Measurements from ENCODE around the gene PRKN.

PRKN gene

DNA sequence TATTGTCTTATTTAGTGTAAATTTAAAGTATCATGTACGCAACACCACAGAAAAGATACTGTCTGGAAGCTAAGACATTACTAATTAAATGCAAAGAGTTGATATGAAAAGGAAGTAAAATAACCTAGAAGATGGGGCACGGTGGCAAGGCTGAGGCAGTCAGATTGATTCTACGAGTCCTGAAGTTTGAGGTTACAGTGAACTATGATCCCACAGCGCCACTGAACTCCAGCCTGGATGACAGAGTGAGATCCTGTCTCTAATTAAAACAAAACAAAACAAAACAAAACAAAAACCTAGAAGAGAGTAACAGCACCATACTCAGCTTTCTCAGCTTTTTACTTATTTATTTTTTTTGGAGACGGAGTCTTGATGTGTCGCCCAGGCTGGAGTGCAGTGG is 199.0 kb downstream of the PRKN start:
- DNase-seq, result no peak

DNA sequence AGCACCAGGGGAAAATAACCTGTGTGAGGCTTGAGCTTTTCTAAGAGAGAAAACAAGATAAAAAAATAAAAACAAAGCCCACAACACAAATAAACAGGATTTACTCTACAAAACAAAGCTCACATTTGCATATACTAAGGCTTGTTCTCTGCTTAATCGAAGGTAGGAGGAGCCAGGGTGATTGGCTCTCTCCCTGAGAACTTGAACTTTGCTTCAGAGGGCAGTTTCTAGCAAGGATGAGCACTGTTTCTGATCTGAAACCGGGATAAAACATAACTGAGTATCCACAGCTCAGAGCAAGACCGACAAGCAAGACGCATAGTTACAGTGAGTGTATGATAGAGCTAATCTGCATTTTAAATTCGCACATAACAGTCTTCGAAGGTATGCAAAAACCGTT is 200.6 kb downstream of the PRKN start:
- DNase-seq, result no peak

DNA sequence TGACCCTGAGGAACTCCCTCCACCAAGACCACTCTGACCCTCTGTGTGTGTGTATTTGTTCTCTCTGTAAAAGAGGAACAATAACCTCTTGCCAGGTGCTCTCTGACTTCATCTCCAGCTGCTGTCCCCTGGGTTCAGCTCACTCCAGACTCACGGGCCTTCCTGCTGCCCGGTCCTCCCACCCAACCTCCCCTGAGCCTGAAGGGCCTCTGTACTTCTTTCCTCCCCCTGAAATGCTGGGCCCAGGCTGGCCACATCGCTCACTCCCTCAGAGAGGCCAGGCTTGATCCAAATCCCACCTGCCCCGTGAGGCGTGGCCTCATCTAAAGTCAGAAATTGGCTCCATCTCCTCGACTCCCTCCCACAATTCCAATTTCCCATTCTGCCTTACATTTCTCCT is 202.4 kb downstream of the PRKN start:
- DNase-seq, result no peak

DNA sequence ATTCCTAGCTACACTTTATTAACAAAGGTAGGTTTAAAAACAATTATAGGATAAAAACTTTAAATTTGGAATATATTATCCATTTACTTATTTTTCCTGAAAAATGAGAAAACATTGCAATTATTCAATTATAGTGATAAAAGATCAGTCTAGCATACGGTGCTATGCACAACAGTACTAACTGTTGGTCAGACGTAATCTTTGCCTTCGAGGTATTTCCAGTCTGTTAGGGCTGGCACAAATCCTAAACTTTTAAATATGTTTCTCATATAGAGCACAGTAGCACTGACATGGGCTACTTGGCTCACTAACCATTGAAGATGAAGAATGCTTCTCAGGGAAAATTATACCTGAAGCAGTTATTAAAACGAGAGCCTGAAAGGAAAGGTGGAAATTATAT is 214.8 kb downstream of the PRKN start:
- DNase-seq, result no peak

DNA sequence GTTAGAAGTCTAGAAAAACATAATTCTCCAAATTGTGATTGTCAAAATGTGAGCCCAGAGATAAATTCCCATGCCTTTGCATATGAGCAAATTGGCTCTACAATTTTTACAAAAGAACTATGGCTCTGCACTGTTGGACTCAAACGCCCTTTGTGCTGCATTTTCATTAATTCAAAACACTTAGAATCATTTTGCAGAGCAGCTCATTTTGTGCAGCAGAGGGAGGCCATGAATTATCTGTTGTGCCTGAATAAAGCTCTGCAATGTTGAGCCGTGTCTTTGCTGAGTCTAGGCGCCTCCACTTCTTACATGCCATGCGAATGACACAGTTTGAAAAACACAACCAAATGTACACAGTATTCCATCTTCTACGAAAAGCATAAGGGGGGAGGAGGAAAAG is 230.2 kb downstream of the PRKN start:
- DNase-seq, result no peak

DNA sequence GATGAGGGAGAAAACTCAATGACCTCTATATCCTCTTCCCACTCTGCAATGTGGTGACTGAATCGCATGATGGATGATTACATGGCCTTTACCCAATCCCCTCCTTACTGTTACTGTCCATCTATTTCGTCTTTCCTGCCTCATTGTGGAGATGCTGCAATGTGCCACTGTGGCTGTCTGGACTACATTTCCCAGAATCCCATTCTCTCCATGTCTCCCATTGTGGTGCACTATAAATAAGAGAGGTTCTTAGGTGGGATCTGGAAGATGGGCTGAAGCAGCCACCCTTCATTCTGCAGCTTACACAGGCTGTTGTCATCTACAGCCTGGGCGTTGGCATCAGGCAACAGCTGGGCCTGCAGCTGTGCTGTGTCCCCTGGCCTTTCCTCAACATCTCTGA is 233.6 kb downstream of the PRKN start:
- no peak for DNase-seq

DNA sequence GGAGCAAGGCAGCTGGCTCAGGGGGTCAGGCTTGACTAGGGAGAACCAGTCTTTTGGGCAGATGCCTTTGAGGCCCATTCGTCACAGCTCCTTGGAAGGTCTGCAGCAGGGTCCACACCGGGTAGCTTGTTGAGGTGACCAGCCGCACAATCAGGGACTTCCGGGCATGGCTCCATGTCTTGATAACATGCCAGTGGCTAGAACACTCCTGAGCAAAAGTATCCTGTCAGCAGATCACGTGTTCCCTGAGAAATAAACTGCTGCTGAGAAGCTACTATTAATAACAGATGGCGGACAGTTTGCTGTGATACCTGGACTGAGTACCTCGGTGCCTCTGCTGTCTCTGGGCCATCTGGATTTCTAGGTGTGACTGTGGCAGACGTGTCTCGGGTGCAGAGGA is 235.9 kb downstream of the PRKN start:
- no peak for DNase-seq

DNA sequence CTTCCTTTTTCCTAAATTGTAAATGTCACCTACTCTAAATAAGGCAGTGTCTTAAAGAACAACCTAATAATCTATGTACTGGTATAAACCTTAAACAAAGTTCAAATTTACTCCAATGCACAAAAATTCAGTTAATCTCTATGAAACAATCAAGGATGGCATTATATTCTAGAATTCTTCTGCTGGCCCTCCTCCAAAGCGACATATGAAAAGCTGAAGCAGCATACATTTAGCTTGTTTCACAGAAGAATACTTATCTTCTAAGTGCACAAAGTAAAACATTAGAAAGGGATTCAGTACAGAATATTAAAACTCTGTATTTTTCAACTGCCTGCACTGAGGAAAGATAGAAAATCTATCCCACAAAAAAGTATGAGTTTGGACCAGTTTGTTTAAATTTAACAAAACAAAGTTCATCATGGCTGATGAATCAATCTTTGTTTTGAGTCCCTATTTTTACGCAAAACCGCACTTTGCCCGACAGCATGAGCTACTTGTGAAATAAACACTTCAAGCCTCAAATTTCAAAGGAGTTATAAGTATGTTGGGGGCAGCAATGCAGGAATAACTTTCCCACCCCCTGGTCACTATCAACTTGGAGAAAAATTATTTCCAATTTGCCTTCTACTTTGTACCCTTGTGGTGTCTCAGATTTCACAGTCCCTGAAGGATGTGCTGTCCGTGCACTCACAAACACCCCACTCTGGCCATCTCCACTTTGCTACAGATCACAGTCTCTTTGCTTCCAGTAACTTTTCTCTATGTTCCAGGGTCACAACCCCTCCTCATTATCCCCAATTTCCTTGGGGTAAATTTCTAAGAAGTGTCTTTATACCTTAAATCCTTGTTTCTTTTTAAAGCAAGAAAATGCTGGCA is 238.2 kb downstream of the PRKN start:
- DNase-seq, result no peak

DNA sequence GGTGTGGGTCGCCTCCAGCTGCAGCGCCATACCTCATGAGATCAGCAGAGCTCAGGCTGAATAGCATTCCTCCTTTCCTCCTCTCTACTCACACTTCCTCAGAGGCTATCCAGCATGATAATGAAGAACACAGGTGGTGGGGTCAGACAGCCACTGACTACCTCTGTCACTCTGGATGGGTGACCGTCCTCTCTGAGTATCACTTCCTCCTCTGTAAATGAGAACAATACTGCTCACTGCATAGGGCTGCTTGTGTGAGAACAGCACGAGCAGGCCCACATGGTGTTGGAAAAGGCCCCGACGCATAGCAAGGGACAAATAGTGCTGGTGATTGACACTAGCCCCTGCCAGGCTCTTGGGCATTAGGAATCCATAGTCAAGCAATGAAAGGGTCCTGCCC is 239.1 kb downstream of the PRKN start:
- no peak for DNase-seq

DNA sequence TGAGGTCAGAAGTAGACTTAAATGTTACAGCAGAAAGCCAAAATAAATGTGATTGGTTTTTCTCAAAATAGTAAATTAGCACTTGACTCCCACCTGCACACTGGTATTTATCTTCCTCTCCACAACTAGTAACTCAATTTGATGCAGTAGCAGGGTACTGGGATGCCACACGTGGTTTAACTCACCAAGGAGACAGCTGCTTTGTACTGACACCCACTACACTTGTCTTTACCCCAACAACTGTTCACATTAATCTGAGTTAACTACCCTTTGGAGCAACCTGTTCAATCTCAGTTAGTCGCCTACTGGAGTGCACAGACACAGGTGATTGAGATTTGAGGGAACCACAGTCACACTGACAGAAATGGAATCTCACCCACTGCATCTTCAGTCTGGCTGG is 242.1 kb downstream of the PRKN start:
- DNase-seq, result no peak

DNA sequence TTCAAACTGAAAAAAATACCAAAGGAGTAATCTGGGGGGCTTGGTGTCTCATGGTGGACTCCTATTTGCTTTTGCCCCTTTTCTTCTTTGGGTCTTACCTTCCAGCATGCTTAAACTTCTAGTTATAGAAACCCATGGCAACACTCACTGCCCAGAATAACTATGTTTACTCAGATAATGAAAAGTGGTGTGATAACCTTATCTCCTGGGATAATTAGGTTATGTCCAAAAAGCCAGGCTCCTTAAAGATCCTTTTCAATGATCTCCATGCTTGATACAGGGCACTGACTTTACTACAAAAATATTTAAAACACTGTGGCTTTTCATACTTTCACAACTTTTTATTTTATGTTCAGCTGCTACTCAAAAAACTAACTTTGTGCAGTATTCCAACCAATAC is 245.6 kb downstream of the PRKN start:
- DNase-seq, result no peak

DNA sequence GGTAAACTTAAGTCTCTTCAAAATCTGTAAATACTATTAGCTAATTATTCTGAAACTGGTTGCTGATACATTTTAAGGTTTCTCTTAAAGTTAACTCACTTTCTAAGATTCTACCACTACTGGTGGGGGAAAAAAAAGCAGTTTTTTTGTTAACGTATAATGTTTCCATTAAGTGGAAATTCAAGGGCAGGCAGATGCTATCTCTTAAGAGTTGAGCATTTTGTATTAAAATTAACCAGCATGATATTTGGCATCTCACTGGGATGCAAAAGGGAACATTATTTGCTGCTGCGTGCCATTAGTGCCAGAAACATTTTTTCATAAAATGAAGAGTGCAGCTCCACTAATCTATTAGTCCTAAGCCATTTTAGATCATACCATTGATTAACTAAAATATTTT is 246.2 kb downstream of the PRKN start:
- DNase-seq, result no peak

DNA sequence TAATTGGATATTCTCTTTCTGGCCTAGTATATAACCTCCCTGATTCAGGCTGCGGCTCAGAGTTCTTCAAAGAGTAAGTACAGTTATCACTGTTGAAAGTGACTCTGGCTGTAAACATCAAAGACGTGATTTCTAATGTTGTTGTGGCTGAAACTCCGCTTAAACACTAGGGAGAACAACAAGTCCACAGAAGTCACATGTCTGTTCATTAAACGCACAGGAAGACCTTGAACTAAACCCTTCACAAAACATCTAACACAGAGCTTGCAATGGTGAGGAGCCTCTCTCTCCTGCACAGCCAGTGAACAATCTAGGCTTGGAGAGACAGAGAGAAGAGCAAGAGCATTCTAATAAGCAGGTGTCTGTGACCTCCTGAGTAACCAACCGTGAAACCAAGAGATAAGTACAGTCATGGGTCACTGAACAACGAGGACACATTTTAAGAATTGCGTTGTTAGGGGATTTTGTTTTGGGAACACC is 249.3 kb downstream of the PRKN start:
- DNase-seq, result no peak

DNA sequence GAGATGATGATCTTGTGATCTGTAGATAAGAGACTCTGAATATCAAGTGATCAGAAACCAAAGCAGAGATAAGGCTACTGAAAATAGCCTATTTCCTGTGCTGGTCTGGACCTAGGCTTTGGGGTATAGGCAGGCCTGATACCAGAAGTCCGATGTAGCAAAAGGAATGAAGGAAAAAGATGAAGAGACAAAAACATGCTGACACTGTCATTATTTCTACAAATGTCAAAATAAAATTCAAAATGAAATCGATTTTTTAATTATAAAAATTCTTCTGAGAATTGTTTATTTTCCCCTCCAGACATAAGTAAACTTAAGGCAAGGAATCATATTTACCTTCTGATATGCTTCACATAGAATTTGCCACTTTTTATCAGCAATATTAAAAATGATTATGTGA is 252.8 kb downstream of the PRKN start:
- no peak for DNase-seq

DNA sequence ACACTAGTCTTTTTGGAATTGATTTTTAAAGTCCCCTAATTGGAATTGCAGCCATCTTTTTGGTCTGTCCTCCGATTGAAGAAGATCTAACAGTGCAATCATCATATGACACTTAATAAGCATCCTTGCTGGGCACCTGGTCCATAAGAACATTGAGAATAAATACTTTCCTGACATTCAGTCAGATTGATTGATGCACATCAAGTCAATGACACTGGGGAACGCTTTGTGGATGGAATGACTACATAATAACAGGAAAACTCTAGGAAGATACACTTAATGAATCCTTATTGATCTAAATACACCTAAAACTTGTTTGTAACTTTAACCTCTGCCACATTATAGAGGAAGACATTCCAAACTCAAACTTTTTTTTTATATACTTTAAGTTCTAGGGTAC is 255.7 kb downstream of the PRKN start:
- no peak for DNase-seq

DNA sequence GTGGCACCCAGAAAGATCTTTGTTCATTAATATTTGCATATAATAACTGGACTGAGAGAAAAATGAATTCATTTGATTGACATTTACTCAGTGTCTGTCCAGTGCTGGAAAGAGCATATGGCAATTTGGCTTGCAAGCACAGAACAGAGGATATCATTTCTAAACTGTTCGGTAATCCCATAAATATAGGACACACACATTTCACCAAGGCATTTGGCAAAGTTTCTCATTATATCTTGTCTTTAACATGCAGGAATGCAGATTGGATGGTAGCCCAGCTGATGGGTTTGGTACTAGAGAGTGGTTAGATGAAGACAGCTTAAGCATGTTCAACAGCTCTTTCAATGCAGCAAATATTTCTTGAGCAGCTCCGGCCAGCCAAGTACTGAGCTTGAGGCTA is 259.2 kb downstream of the PRKN start:
- no peak for DNase-seq

DNA sequence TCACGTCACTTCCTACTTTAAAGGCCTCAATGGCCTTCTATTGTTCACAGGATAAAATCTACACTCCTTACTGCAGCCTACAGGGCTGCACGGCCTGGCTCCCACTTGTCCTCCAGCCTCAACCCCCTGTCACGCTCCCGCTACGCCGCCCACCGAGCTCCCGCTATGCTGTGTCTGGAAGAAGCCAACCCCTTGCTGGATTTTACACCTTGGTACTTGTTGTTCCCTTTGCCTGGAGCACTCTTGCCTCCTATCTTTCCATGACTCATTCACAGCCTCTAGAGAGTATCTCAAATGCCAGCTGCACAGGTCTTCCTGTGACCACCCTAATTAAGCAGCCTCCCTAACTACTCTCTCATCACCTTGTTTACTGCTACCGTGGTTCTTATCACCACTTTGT is 259.9 kb downstream of the PRKN start:
- no peak for DNase-seq

DNA sequence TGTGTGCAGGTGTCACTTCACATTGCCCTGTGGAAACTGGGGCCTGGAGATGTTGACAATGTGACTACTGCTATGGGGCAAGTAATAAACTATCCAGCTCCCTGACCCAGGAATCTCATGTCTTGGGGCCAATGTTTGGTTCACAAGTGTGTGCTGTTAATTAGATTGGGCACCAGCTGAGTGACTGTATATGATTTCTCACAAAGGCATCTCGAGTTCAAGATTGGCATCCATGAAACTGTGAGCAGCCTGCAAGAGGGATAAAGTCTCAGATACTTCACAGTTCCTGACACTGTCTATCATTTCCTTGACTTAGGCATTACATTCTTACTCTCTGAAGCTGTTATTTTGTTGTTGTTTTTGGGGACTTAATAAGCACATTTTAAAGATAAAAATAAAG is 264.0 kb downstream of the PRKN start:
- no peak for DNase-seq

DNA sequence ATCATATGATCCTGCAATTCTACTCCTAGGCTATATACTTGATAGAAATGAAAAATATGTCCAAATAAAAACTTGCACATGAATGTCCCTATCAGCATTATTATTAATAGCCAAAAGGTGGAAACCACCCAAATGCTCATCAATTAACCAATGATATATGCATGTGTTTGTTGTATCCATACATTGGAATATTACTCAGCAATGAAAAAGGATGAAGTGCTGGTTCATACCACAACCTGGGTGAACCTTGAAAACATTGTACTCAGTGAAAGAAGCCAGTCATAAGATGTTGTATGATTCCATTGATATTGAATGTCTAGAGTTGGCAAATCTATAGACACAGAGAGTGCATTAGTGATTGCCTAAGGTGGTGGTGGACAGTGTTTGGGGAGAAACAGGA is 267.6 kb downstream of the PRKN start:
- DNase-seq, result no peak

DNA sequence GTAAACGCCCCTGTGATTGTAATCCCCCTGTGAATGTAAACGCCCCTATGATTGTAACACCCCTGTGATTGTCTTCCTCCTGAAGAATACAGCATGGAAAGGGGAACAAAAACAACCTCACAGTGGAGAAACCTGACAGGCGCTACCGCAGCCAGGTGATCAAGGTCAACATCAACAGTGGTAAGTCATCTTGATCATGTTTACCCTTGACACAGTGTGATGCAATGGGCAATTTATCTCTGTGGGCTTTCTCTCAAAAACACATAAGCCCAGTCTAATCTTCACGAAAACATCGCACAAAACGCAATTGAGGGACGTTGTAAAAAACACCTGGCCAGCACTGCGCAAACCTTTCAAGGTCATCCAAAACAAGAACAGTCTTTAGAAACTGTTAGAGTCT is 277.2 kb downstream of the PRKN start:
- DNase-seq, result no peak

DNA sequence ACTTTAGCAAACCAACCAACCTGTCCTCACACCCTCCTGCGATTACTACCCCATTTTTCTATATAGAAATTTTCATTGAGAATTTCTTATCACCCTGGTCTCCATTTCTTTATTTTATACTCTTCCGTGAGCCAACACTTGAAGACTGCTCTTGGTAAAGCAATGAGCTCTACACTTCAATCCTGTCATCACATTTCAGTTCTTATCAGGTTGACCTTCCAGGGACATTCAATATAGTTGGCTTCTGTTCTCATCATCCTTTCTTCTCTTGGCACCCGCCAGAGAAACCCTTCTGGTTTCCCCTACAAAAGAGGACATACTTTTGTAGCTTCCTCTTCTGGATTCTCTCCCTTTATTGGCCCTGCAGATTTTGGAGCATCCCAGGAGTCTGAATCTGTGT is 279.3 kb downstream of the PRKN start:
- no peak for DNase-seq

DNA sequence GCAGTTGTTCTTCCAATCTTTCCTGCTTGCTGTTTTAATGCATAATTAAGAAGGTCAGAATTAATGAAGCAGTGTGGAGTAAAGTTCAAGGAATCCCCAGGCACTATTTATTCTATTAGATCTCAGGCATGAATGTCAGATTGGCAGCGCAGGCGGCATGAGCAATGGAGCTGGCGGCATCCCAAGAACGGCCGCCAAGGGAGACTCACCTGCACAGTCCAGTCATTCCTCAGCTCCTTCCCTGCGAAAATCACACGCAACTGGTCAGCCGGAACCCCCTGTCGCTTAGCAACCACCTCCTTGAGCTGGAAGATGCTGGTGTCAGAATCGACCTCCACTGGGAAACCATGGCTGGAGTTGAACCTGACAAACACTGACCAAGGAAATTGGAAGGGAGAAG is 284.5 kb downstream of the PRKN start:
- no peak for DNase-seq

DNA sequence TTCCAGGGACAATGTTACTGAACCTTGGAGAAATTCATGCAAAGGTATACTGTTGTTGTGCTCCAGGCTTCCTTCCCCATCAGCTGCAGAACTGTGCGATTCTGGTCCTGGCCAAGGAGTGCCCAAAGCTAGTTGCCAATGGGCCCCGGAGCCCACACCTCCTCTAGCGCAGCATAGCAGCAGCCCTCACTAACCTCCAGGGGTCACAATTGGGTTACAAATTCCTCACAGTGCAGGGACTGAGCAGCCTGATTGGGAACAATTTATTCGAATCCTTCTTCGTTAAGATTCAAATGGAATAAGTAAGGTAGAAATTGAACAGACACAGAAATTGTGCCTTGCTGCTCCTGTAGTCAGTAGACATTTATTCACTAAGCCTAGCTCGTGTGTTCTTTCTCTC is 284.9 kb downstream of the PRKN start:
- no peak for DNase-seq

DNA sequence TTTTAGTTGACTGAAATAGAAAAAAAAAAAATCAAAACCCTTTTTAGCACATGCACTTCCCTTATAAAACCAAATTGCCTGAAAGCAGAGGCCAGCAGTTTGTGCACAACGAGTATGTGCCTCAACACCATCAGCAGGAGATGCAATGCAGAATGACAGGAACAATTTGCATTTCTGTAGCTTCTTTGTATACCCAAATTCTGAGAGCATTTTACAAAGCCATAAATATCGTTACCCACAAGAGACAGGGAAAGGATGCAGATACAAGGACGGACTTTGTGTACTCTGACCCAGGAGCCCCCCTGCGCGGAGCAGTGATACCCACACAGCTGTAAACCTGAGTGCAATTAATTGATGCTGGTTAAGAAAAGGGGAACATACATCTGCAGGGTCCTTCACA is 285.6 kb downstream of the PRKN start:
- no peak for DNase-seq

DNA sequence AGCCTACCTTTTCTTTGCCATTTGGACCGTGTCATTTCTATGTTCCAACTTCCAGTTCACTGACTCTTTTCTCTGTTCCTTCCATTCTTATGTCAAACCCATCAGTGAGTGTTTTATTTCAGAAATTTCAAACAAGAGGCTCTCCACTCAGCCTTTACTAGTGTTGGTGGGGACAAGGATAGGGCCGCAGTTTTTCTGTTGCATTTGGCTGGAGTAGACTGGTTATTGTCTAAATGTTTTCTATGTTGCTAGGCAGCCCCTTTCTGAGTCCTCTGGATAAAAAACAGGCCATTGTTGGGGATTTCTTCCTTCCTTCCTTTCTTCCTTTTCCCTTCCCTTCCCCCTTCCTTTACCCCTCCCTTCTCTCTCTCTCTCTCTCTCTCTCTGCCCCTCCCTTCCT is 288.6 kb downstream of the PRKN start:
- no peak for DNase-seq
